ENCODE measurements around the gene NSUN2. TPM values are rescaled to one million over a fixed set of nuclear protein-coding genes. Genes with fewer than 3 reads are reported as not detected.

The NSUN2 gene
- polyA plus RNA-seq, 1 experiment = 31.2 TPM

- no peaks in the 10 kb centered on the region for H3K36me3 ChIP-seq (ENCODE audit: control insufficient read depth, insufficient read depth, low read length)
- DNase-seq (ENCODE audit: low read depth) = no peak
- H3K27me3 ChIP-seq (ENCODE audit: control insufficient read depth, insufficient read depth, low read length) = no peaks in the 10 kb centered on the region
- ChIA-PET POLR2A (no interaction called here), CTCF (interaction anchor here (0.7 kb wide), 1 partner anchor 20 kb away, joined by 3 read pairs; no protein-coding TSS in a partner anchor)
- TF ChIP-seq, protein P1, sequence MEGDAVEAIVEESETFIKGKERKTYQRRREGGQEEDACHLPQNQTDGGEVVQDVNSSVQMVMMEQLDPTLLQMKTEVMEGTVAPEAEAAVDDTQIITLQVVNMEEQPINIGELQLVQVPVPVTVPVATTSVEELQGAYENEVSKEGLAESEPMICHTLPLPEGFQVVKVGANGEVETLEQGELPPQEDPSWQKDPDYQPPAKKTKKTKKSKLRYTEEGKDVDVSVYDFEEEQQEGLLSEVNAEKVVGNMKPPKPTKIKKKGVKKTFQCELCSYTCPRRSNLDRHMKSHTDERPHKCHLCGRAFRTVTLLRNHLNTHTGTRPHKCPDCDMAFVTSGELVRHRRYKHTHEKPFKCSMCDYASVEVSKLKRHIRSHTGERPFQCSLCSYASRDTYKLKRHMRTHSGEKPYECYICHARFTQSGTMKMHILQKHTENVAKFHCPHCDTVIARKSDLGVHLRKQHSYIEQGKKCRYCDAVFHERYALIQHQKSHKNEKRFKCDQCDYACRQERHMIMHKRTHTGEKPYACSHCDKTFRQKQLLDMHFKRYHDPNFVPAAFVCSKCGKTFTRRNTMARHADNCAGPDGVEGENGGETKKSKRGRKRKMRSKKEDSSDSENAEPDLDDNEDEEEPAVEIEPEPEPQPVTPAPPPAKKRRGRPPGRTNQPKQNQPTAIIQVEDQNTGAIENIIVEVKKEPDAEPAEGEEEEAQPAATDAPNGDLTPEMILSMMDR (IDR thresholded peaks at IDR 0.05; ENCODE audit: insufficient read depth, low read depth, low read length) = no peak
- H3K4me3 ChIP-seq (ENCODE audit: low read depth, low read length) = no peak overlapping the region
Observed at GRCh38 chr5:6676702-6677101, 43.9 kb upstream of the NSUN2 start.

DNA sequence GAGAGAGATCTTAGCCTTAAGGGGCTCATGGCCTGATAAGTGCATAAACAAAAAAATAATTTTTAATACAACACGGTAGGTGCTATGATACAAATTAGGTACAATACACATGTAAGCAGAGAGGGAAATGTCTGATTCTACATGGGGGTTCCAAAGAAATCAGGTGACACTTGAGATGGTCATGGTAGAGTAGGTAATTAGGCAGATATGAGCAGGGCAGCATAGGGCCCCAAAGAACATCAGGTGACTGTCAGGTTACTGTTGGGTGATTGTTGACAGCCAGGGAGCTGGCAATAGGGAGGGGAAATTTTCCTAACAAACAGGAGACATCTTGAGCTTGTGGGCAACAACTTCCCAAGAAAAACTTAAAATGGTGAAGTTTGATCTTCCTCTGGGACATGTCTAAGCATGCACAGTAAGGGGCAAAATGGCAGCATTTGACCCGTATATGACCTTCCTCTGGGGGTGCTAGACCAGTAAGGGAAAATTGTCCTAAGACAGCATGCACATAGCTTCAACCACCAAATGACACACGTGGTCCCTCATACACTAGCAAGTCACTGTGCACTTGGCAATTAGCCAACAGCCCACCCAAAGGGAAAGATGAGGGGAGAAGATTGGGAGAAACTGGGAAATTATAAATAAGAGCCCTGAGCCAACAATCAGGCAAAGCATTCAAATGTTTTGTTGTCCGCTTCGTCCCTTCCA is 43.1 kb upstream of the NSUN2 start:
- DNase-seq (ENCODE audit: low read depth) = no peak
- ChIA-PET CTCF (interaction anchor here (1.4 kb wide), 1 partner anchor 18 kb away, joined by 3 read pairs; no protein-coding TSS in a partner anchor), POLR2A (no interaction called here)
- TF ChIP-seq, protein P1 (IDR thresholded peaks at IDR 0.05; ENCODE audit: insufficient read depth, low read depth, low read length) = no peak
- Histone ChIP-seq H3K36me3 (ENCODE audit: control insufficient read depth, insufficient read depth, low read length) (no peaks in the 10 kb centered on the region), H3K27me3 (ENCODE audit: control insufficient read depth, insufficient read depth, low read length) (no peaks in the 10 kb centered on the region), H3K4me3 (ENCODE audit: low read depth, low read length) (no peak overlapping the region)

DNA sequence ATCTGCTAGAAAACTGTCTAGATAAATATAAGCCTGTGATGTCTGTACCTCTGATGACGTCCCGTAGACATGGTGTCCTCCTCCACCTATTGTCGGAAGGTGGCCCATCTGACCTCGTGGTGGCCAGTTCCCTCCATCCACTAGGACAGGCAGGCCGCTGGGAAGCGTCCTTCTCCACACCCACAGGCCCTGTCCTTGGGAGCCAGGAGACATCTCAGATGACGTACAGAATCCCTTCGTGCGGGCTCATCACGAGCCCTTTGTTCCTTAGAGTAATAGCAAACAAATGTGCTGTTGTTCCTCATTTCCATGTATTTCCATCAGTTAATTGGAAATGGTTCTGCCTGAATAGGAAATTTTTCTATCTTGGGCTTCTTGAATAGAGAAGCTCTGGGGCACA is 42.0 kb upstream of the NSUN2 start:
- TF ChIP-seq, protein P1 (IDR thresholded peaks at IDR 0.05; ENCODE audit: insufficient read depth, low read depth, low read length) = no peak
- Histone ChIP-seq H3K4me3 (ENCODE audit: low read depth, low read length) (no peak overlapping the region), H3K27me3 (ENCODE audit: control insufficient read depth, insufficient read depth, low read length) (no peaks in the 10 kb centered on the region), H3K36me3 (ENCODE audit: control insufficient read depth, insufficient read depth, low read length) (0 out of 2 replicates have a peak, but pooled peaks cover 2% of the 10 kb centered on the region)
- no peak for DNase-seq (ENCODE audit: low read depth)
- CTCF ChIA-PET = interaction anchor here (1.4 kb wide), 1 partner anchor 19 kb away, joined by 3 read pairs; no protein-coding TSS in a partner anchor
- POLR2A ChIA-PET = no interaction called here

GRCh38 chr5:6674421-6674820 is 41.6 kb upstream of the NSUN2 start:
- Histone ChIP-seq H3K4me3 (ENCODE audit: low read depth, low read length) (no peak overlapping the region), H3K27me3 (ENCODE audit: control insufficient read depth, insufficient read depth, low read length) (no peaks in the 10 kb centered on the region), H3K36me3 (ENCODE audit: control insufficient read depth, insufficient read depth, low read length) (0 out of 2 replicates have a peak, but pooled peaks cover 4% of the 10 kb centered on the region)
- ChIA-PET POLR2A (no interaction called here), CTCF (interaction anchor here (1.1 to 1.4 kb wide), 2 partner anchors 20 to 22 kb away, joined by 3 to 5 read pairs; no protein-coding TSS in a partner anchor)
- TF ChIP-seq, protein P1 (IDR thresholded peaks at IDR 0.05; ENCODE audit: insufficient read depth, low read depth, low read length) = no peak
- no peak for DNase-seq (ENCODE audit: low read depth)

DNA sequence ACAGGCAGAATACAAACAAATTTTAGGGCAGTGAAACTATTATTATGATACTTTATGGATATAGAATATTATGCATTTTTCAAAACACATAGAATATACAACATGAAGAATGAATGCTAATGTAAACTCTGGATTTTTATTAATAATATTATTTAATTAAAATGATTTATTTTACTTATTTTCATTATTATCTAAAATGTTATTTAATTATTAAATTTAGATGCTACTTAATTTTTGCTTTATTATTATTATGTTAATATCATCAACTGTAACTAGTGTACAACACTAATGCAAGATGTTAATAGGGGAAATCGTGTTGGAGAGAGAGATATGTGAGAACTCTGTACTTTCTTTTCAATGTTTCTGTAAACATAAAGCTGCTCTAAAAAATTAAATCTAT is 41.1 kb upstream of the NSUN2 start:
- POLR2A ChIA-PET = no interaction called here
- TF ChIP-seq, protein P1 (IDR thresholded peaks at IDR 0.05; ENCODE audit: insufficient read depth, low read depth, low read length) = no peak
- no peak for DNase-seq (ENCODE audit: low read depth)
- CTCF ChIA-PET = interaction anchor here (1.1 to 1.3 kb wide), 2 partner anchors 13 to 22 kb away, joined by 3 to 5 read pairs; no protein-coding TSS in a partner anchor
- Histone ChIP-seq H3K27me3 (ENCODE audit: control insufficient read depth, insufficient read depth, low read length) (no peaks in the 10 kb centered on the region), H3K36me3 (ENCODE audit: control insufficient read depth, insufficient read depth, low read length) (0 out of 2 replicates have a peak, but pooled peaks cover 4% of the 10 kb centered on the region), H3K4me3 (ENCODE audit: low read depth, low read length) (no peak overlapping the region)

All from BJ (cell line).